ENCODE results near the gene ACOXL. TPM values are rescaled to one million over a fixed set of nuclear protein-coding genes. Genes with fewer than 3 reads are reported as not detected.

Gene ACOXL
- total and polyA plus RNA-seq, 9 of the 15 experiments (the other 6 are each of a cell fraction or from before 2014, with no cell fraction given): 0.31 to 0.56 TPM; not detected in 7

DNA sequence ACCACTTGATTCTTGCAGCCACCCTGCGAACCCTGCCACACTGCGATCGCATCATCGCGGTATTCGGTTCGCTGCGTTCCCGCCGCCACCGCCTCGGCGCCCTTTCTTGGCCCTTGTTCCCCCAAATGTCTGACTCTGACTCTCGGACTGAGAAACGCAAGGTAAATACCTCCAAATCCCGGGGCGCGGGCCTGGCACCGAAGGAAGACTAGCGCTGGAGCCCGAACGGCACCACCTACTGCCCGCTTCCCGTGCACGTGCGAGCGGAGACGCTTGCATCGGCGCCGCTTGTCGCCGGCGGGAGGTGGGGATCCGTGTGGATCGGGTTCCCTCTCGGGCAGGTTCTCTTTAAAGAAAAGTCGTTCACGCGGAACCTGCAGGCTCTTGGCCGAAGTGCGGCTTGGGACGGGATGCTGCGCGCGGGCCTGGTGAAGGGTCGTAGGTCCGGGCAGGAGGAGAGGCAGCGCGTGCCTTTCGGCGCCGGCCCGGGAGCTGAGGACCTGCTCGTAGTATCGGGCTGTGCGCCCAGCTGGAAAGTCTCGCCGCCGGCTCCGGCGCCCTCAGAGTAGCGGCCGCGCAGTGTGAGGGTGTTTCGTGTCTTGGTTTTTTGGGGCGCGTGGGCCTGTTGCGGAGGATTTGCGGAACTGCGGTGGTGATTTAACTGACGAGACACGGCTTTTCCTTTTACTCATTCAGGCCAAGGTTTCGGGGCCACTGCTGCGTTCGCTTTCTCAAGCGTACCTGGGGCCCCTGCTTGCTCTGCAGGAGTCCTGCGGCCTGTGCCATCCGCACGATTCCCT lies 388.9 kb downstream of the ACOXL start (continued):
- TF ChIP-seq MEF2A (IDR thresholded peaks at IDR 0.05; ENCODE audit: control insufficient read depth, low read depth, low read length): no peak
- TF ChIP-seq ZNF282 (CRISPR knock-in tag; IDR thresholded peaks at IDR 0.05): no peak
- TF ChIP-seq, protein P1, sequence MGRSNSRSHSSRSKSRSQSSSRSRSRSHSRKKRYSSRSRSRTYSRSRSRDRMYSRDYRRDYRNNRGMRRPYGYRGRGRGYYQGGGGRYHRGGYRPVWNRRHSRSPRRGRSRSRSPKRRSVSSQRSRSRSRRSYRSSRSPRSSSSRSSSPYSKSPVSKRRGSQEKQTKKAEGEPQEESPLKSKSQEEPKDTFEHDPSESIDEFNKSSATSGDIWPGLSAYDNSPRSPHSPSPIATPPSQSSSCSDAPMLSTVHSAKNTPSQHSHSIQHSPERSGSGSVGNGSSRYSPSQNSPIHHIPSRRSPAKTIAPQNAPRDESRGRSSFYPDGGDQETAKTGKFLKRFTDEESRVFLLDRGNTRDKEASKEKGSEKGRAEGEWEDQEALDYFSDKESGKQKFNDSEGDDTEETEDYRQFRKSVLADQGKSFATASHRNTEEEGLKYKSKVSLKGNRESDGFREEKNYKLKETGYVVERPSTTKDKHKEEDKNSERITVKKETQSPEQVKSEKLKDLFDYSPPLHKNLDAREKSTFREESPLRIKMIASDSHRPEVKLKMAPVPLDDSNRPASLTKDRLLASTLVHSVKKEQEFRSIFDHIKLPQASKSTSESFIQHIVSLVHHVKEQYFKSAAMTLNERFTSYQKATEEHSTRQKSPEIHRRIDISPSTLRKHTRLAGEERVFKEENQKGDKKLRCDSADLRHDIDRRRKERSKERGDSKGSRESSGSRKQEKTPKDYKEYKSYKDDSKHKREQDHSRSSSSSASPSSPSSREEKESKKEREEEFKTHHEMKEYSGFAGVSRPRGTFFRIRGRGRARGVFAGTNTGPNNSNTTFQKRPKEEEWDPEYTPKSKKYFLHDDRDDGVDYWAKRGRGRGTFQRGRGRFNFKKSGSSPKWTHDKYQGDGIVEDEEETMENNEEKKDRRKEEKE (IDR thresholded peaks at IDR 0.05; ENCODE audit: borderline replicate concordance in 1 of 2, control insufficient read depth in 1 of 2, low read depth in 2 of 2, low read length in 1 of 2): no peak
- TF ChIP-seq, protein P2, sequence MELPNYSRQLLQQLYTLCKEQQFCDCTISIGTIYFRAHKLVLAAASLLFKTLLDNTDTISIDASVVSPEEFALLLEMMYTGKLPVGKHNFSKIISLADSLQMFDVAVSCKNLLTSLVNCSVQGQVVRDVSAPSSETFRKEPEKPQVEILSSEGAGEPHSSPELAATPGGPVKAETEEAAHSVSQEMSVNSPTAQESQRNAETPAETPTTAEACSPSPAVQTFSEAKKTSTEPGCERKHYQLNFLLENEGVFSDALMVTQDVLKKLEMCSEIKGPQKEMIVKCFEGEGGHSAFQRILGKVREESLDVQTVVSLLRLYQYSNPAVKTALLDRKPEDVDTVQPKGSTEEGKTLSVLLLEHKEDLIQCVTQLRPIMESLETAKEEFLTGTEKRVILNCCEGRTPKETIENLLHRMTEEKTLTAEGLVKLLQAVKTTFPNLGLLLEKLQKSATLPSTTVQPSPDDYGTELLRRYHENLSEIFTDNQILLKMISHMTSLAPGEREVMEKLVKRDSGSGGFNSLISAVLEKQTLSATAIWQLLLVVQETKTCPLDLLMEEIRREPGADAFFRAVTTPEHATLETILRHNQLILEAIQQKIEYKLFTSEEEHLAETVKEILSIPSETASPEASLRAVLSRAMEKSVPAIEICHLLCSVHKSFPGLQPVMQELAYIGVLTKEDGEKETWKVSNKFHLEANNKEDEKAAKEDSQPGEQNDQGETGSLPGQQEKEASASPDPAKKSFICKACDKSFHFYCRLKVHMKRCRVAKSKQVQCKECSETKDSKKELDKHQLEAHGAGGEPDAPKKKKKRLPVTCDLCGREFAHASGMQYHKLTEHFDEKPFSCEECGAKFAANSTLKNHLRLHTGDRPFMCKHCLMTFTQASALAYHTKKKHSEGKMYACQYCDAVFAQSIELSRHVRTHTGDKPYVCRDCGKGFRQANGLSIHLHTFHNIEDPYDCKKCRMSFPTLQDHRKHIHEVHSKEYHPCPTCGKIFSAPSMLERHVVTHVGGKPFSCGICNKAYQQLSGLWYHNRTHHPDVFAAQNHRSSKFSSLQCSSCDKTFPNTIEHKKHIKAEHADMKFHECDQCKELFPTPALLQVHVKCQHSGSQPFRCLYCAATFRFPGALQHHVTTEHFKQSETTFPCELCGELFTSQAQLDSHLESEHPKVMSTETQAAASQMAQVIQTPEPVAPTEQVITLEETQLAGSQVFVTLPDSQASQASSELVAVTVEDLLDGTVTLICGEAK (IDR thresholded peaks at IDR 0.05): no peak
- TF ChIP-seq, protein P2 (CRISPR knock-in tag; IDR thresholded peaks at IDR 0.05): no peak
- TF ChIP-seq, protein P3, sequence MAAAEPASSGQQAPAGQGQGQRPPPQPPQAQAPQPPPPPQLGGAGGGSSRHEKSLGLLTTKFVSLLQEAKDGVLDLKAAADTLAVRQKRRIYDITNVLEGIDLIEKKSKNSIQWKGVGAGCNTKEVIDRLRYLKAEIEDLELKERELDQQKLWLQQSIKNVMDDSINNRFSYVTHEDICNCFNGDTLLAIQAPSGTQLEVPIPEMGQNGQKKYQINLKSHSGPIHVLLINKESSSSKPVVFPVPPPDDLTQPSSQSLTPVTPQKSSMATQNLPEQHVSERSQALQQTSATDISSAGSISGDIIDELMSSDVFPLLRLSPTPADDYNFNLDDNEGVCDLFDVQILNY (CRISPR knock-in tag; IDR thresholded peaks at IDR 0.05): no peak; the same call in 1 of the 2 replicates
- no peak for TF ChIP-seq NUFIP1 (IDR thresholded peaks at IDR 0.05; ENCODE audit: partially characterized antibody)
- TF ChIP-seq GABPB1 (CRISPR knock-in tag; IDR thresholded peaks at IDR 0.05): no peak
- TF ChIP-seq, protein P4, sequence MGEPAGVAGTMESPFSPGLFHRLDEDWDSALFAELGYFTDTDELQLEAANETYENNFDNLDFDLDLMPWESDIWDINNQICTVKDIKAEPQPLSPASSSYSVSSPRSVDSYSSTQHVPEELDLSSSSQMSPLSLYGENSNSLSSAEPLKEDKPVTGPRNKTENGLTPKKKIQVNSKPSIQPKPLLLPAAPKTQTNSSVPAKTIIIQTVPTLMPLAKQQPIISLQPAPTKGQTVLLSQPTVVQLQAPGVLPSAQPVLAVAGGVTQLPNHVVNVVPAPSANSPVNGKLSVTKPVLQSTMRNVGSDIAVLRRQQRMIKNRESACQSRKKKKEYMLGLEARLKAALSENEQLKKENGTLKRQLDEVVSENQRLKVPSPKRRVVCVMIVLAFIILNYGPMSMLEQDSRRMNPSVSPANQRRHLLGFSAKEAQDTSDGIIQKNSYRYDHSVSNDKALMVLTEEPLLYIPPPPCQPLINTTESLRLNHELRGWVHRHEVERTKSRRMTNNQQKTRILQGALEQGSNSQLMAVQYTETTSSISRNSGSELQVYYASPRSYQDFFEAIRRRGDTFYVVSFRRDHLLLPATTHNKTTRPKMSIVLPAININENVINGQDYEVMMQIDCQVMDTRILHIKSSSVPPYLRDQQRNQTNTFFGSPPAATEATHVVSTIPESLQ (CRISPR knock-in tag; IDR thresholded peaks at IDR 0.05): no peak
- TF ChIP-seq HDGF (IDR thresholded peaks at IDR 0.05): no peak
- TF ChIP-seq PTTG1 (tag; IDR thresholded peaks at IDR 0.05; ENCODE audit: low read depth): no peak
- no peak for TF ChIP-seq NCOR1 (IDR thresholded peaks at IDR 0.05)

Measured in K562 (cell line).